GM12865 (cell line): ENCODE data around the gene PEPD.

Experiments used
- DNase-seq: peaks from one replicate; pipeline ENCODE4 v3.0.0; 2010; ENCODE audit warnings: low read depth
- H3K4me3 ChIP-seq: 2 replicates; pipeline ENCODE4 v1.5.1; 2011; ENCODE audit warnings: mild to moderate bottlenecking, low read depth, low read length, control low read depth
- CTCF ChIP-seq: IDR thresholded peaks from 2 replicates; pipeline ENCODE4 v1.5.1; 2011; ENCODE audit warnings: low read length, control low read depth, low read depth, inconsistent platforms; ENCODE audit not compliant: insufficient read depth; ENCODE audit errors: missing control alignments

PEPD gene

GRCh38 chr19:33530296-33530695, 8.7 kb upstream of the PEPD start:
- H3K4me3 ChIP-seq = no peak overlapping the region
- no peak for DNase-seq
- no peak for TF ChIP-seq CTCF

DNA sequence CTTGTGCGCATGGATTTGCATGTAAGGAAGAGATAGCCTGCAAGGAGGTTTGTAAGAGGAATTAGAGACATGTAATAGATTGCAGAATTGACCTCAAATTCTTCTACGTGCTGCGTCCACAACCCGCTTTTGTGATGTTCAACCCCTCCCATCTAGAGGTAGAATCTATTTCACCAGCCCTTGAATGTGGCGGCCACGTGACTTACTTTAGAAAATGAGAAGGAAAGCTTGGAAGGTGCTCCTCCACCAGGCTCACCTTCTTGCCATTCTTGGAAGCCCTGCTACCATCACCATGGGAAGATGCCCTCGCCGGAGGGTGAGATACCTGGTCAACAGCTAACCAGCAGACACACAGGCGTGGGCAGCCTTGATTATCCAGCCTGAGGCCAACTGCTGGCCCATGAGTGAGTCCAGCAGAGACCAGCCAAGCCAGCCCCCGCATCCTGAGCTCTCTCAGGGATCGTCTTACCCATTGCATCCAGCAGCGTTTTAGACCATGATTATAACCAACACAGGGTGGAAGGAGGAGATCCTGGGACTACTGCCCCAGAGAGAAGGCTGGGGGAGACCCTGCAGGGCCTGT, 7.6 kb upstream of the PEPD start:
- H3K4me3 ChIP-seq = no peak overlapping the region
- TF ChIP-seq CTCF = no peak
- no peak for DNase-seq

DNA sequence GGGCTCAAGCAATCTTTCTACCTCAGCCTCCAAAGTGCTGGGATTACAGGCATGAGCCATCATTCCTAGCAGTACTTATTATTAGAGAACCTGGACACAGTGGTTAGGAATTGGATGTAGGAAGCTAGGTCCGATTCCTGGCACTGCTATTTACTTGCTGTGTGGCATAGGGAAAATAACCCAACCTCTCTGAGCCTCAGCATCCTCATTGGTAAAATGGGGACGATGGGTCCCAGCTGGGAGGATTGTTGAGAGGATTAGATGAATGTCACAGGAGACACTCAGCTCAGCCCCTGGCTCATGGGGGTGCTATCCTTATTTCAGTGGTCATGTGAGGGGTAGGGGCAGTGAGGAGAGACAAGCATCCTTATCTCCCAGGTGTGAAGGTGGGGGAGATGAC, 6.8 kb upstream of the PEPD start:
- no peak for TF ChIP-seq CTCF
- DNase-seq = no peak
- no peak overlapping the region for H3K4me3 ChIP-seq

GRCh38 chr19:33527125-33527524, 5.5 kb upstream of the PEPD start:
- no peak for DNase-seq
- no peak overlapping the region for H3K4me3 ChIP-seq
- no peak for TF ChIP-seq CTCF

- no peak for TF ChIP-seq CTCF
- no peak for DNase-seq
- no peak overlapping the region for H3K4me3 ChIP-seq
Measured at GRCh38 chr19:33524024-33524664, 2.6 kb upstream of the PEPD start.

DNA sequence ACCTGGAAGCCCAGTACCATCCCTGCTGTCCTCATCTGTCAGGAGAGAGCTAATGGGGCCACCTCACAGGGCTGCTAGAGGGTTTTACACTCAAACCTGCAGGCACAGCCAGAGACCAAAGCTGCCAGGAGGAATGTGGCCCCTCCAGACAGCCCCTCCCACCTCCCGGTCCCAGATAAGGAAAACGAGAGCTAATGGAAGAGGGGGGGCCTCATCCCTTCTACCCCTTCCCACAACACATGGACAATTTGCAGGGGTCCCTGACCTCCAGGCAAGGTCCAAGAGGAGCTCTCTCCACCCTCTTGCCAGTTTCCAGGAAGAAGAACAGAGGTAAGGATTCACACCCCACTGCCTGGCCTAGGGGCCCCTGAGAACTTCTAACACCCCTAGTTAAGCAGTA, 1.6 kb upstream of the PEPD start:
- DNase-seq = no peak
- no peak overlapping the region for H3K4me3 ChIP-seq
- no peak for TF ChIP-seq CTCF

- H3K4me3 ChIP-seq = peak overlapping the region; percentile 49; the same call in 1 of the 2 replicates
- DNase-seq = no peak
- no peak for TF ChIP-seq CTCF
Measured at GRCh38 chr19:33522371-33522662, 726 bp upstream of the PEPD start.
